MV-4-11 (cell line): ENCODE data around the gene PTCD1.

ENCODE experiments used
- DNase-seq: peaks from one replicate; lab custom pipeline; 2025; lab: John Stamatoyannopoulos, UW

PTCD1 gene

GRCh38 chr7:99438573-99439480 lies at the start of gene PTCD1, which contains the start of gene CPSF4:
Gene PTCD1 (minus strand): TSS chr7:99438798. CDS start chr7:99435242, 3,556 bp downstream.
Gene CPSF4 (plus strand): TSS chr7:99438943. CDS start chr7:99439083, 140 bp downstream.
- peak; percentile 88 for DNase-seq

GRCh38 chr7:99485094-99485493 lies 46.5 kb upstream of the PTCD1 start:
- no peak for DNase-seq

GRCh38 chr7:99478464-99479440 lies 40.2 kb upstream of the PTCD1 start:
- peak; percentile 83 for DNase-seq

GRCh38 chr7:99476107-99476506 lies 37.5 kb upstream of the PTCD1 start:
- DNase-seq: no peak

GRCh38 chr7:99473315-99473596 lies 34.7 kb upstream of the PTCD1 start:
- DNase-seq: peak; percentile 84

- DNase-seq: peak; percentile 95
Observed at GRCh38 chr7:99472561-99473314, 34.1 kb upstream of the PTCD1 start, which contains the start of gene ZNF789. Gene ZNF789 (plus strand): TSS chr7:99472890. CDS start chr7:99476457, 3,567 bp downstream.

- DNase-seq: no peak
Observed at GRCh38 chr7:99469381-99470065, 30.9 kb upstream of the PTCD1 start.

GRCh38 chr7:99468336-99468918 lies 29.8 kb upstream of the PTCD1 start:
- no peak for DNase-seq

DNA sequence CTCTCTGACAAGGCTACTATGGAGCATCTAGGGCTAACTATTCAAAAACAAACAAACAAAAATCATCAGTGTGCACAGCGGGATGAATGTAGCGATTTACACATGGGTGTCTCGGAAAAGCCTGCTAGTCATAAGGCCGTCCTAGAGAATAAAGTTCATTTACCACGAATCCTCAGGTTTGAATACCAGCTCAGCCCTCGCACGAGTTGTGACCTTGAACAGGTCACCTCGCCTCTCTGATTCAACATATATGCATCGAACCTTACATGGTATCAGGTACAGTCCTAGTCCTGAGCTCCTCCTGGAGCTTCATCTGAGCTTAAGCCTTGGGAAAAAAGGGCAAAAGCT lies 26.8 kb upstream of the PTCD1 start:
- no peak for DNase-seq

DNA sequence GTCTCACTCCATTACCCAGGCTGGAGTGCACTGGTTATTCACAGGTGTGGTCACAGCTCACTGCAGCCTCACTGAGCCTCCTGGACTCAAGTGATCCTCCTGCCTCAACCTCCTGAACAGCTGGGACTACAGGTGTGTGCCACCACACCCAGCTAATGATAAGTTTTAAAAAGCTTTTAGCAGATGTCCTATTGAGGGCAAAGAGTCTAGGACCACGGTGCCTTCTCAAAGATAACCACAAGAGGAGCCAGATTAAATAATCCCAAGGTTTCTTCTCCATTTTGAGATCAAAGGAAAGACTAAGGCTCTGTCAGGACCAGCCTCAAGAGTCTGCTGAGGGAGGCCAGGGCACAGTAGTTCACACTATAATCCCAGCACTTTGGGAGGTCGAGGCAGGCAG lies 22.6 kb upstream of the PTCD1 start:
- DNase-seq: no peak

DNA sequence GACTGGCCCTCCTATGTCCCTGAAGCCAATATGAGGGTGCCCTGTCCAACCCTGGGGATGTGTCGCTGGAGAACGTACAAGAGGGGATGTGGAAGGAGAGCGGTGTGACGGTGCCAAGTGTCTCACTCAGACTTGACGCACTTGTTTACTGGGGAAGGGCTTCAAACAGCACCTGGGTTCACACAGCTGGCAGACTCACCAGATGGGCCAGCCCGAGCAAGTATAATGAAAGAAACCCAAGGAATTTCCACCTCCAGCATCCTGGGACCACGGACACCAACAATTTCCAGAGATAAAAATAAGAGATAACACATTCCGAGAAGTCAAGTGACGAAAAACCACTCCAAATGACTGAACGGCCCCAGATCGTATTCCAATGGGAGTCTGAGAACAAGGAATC lies 22.1 kb upstream of the PTCD1 start:
- DNase-seq: no peak

GRCh38 chr7:99459087-99459486 lies 20.5 kb upstream of the PTCD1 start:
- DNase-seq: peak; percentile 46

DNA sequence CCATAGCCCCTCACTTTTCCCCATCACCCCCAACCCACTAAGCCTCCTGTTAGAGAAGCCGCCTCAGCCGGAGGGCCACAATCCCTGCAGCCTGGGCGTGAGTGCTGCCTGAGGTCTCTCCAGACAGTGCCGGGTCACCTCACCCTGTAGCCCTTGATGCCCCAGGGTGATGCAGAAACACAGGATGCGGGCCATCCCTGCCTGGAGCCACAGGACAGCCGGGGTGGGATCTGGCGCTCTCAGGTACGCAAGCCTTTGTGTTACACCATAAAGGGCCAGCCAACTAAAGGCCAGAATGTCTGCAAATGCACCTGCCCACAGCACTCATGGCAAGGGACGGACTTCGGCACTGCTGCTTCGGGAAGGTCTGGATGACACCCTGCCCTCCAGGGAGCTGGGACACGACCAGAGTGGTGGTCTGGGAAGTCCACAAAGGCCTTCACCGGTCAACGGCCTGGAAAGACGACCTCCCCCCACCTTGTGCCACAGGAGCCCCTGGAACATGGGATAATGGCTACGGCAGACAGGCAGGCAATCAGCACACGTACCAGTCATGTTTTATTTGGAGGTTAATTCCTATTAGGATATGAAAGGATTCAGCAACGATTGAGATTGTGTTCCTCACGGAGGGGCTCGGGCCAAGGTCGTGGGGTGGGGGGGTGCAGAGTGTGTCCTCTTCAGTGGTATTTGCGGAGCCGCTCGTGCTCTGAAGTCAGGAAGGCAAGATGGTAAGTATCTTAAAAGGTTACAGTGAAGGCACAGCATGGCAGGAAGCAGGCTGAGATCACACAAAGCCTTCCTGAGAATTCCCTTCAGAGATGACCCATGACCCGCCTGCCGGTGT lies 19.3 kb upstream of the PTCD1 start:
- DNase-seq: no peak

DNA sequence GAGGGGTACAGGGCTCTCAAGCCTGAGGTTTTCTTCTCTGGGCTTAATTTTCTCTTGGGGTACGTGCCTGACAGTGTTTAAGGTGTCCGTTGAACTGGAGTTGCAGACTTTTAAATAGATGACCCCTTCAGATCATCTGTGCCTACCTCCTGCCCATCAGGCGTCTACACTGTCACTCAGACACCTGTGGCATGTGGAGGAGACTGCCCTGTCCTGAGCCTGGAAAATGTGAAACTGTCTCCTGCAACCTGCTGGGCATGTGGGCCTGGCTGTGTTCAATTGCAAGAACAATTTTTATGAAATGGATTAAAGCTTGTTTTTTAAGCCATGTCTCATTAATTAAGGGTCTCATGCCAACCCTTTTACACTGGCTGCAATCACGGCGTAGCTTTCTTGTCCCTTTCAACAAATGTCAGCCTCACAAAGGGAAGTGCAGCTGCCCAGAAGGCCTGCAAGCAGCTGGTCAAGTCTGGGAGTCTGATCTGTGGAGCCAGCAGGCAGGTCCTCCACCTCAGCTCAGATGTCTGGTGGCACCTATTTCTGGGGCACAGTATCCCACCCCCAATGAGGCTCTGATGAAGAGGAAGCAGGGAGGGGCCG lies 18.6 kb upstream of the PTCD1 start:
- DNase-seq: no peak

DNA sequence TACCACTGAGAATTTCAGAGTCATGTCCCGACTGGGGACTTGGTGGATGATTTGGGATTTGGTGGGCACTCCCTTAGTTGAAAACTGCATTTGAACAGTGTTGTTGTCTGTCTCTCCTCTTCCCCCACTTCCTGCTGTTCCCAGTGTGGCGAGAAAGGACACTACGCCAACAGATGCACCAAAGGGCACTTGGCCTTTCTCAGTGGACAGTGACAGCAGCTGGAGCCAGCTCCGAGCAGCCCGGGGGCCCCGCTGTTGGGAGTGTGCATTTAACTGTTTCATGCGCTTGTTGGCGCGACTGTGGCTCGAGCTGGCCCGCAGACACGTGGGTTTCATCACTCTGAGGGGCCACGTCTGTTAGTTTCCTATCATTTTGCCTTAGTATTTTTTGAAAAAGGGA lies 17.7 kb upstream of the PTCD1 start:
- DNase-seq: no peak

- no peak for DNase-seq
Observed at GRCh38 chr7:99455874-99456273, 17.3 kb upstream of the PTCD1 start.

DNA sequence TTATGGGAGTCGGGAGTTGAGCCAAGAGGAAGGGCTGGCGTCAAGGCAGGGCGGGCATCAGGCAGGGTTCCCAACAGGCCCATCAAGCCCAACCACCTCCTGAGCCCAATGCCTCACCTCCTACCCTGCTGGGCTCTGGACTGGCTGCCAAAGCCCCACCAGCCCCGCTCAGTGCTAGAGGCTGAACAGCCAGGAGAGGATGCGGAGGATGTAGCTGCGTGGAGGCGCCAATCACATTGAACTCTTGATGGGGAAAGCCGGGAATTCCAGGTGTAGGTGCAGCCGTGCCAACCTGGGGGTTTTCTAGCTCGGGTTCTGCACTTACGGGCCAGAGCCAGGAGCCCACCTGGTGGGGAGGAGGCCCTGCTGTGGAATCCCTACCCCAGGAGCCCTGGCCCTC lies 14.5 kb upstream of the PTCD1 start:
- DNase-seq: no peak

GRCh38 chr7:99452541-99452940 lies 13.9 kb upstream of the PTCD1 start:
- no peak for DNase-seq

DNA sequence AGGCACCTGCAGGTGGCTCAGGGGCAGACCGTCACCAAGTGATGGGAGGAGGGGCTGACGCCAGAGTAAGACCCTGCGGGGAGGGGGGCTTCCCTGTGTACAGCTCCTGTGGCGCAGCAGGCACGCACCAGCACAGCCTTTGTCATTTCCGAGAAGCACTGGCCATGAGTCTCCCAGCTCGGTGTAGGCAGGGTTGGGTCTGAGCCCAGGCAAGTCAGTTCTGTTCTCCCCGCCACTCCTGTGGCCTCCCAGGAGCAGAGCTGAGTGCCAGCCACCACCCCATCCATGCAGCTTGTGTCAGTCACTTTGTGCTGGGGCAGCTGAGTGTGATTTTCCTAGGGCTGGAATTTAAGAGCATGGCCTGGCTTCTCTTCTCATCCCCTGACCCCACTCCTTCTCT lies 13.3 kb upstream of the PTCD1 start:
- DNase-seq: no peak

DNA sequence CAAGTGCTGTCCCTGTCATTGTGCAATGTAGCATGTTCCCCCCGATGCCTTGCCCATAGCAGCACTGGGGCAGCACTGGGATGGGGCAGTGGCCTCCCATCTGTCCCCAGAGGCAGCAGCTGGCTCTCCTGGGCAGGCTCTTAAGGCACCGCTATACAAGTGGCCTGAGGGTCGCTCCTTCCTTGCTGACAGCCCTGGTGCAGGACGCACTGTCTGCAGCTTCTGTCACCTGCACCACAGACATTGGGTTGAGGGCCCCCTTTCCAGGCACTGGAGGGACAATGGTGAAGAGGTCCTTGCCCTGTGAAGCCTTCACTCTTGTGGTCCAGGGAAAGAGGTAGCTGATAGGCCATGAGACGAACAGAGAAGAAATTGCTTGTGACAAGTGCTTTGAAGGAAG lies 10.7 kb upstream of the PTCD1 start:
- DNase-seq: no peak
